ENCODE measurements around the gene CCDC192.

DNA sequence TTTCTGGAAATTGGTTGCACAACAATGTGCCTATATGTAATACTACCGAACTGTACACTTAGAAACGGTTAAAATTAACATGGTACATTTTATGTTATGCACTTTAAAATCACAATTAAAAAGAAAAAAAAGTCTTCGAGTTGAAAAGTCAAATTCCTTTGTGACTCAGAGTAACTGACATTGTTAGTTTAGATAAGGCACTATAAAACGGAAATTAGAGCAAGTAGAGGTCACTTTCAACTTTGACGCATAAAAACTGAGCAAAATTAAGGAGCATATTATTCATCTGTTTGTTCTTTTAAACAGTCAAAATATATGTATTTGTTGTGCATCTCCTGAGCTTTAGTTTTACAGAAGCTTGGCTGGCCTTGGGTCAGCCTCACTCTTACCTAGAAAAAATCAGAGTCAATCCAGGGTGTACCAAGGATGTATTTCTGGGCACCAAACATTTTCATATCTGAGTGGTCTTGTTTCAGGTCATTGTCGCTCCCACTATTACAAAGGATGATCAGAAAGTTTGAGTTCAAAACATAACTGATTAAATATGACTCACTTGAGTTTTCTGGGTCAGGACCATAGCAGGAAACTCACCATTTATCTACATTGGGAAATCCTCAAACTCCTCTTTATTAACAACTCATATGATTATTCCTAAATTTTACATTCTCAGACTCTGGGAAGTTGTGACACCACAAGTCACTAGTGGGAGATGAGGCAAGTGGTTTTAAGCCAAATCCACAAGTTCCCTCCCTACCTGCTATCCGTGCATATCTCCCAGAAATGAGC lies 160.6 kb downstream of the CCDC192 start:
- TF ChIP-seq EZH2 (IDR thresholded peaks at IDR 0.05; ENCODE audit: borderline replicate concordance, low read depth, low read length, poor library complexity, severe bottlenecking) = no peak
- TF ChIP-seq, protein P1, sequence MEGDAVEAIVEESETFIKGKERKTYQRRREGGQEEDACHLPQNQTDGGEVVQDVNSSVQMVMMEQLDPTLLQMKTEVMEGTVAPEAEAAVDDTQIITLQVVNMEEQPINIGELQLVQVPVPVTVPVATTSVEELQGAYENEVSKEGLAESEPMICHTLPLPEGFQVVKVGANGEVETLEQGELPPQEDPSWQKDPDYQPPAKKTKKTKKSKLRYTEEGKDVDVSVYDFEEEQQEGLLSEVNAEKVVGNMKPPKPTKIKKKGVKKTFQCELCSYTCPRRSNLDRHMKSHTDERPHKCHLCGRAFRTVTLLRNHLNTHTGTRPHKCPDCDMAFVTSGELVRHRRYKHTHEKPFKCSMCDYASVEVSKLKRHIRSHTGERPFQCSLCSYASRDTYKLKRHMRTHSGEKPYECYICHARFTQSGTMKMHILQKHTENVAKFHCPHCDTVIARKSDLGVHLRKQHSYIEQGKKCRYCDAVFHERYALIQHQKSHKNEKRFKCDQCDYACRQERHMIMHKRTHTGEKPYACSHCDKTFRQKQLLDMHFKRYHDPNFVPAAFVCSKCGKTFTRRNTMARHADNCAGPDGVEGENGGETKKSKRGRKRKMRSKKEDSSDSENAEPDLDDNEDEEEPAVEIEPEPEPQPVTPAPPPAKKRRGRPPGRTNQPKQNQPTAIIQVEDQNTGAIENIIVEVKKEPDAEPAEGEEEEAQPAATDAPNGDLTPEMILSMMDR (conservative IDR thresholded peaks at IDR 0.05; ENCODE audit: low read depth, low read length) = no peak
